ENCODE results near the gene EBI3. TPM values are rescaled to one million over a fixed set of nuclear protein-coding genes. Genes with fewer than 3 reads are reported as not detected.

EBI3 gene
- total RNA-seq, 2 donors from 2014 or later, result not detected

GRCh38 chr19:4206818-4207484 is 22.4 kb upstream of the EBI3 start:
- no peak overlapping the region for H3K27ac ChIP-seq (ENCODE audit: low read depth, low read length)
- no peak overlapping the region for H3K9ac ChIP-seq (ENCODE audit: extremely low read depth, low read length, poor library complexity, severe bottlenecking)
- no peaks in the 10 kb centered on the region for H3K9me3 ChIP-seq (ENCODE audit: control insufficient read depth, low read length)
- Mint-ChIP-seq H3K4me3 (no peak overlapping the region), H3K27me3 (ENCODE audit: insufficient read depth) (peaks cover 8% of the 10 kb centered on the region), H3K36me3 (ENCODE audit: low read depth) (no peaks in the 10 kb centered on the region), H3K9me3 (no peaks in the 10 kb centered on the region), H3K27ac (no peak overlapping the region), H3K4me1 (no peaks in the 10 kb centered on the region)
- 80 to 90% methylated on average over 4 to 10 of the region's 10 CpGs for WGBS, 2 experiments (ENCODE audit: insufficient coverage in 1 of 2, insufficient read length in 1 of 2)
- H3K4me1 ChIP-seq (ENCODE audit: control insufficient read depth, insufficient read depth, low read length), result no peaks in the 10 kb centered on the region
- no peaks in the 10 kb centered on the region for H3K27me3 ChIP-seq (ENCODE audit: control insufficient read depth, insufficient read depth, low read length, poor library complexity, severe bottlenecking)
- H3K36me3 ChIP-seq (ENCODE audit: control insufficient read depth, insufficient read depth, low read length), result no peaks in the 10 kb centered on the region
- no peak overlapping the region for H3K4me3 ChIP-seq (ENCODE audit: low read length)
- no peak for DNase-seq
- peak; percentile 39 for TF ChIP-seq CTCF (conservative IDR thresholded peaks at IDR 0.05)

GRCh38 chr19:4208385-4209094 is 20.8 kb upstream of the EBI3 start:
- Mint-ChIP-seq H3K36me3 (ENCODE audit: low read depth) (no peaks in the 10 kb centered on the region), H3K9me3 (no peaks in the 10 kb centered on the region), H3K27ac (peak overlapping the region; percentile 75), H3K27me3 (ENCODE audit: insufficient read depth) (peaks cover 5% of the 10 kb centered on the region), H3K4me1 (no peaks in the 10 kb centered on the region), H3K4me3 (no peak overlapping the region)
- WGBS, 2 experiments (ENCODE audit: insufficient coverage in 1 of 2, insufficient read length in 1 of 2), result 83 to 85% methylated on average over 9 to 13 of the region's 13 CpGs
- no peak overlapping the region for H3K9ac ChIP-seq (ENCODE audit: extremely low read depth, low read length, poor library complexity, severe bottlenecking)
- peak; percentile 78 for DNase-seq
- no peak overlapping the region for H3K27ac ChIP-seq (ENCODE audit: low read depth, low read length)
- no peaks in the 10 kb centered on the region for H3K36me3 ChIP-seq (ENCODE audit: control insufficient read depth, insufficient read depth, low read length)
- no peaks in the 10 kb centered on the region for H3K27me3 ChIP-seq (ENCODE audit: control insufficient read depth, insufficient read depth, low read length, poor library complexity, severe bottlenecking)
- no peak overlapping the region for H3K4me3 ChIP-seq (ENCODE audit: low read length)
- H3K4me1 ChIP-seq (ENCODE audit: control insufficient read depth, insufficient read depth, low read length), result no peaks in the 10 kb centered on the region
- peak; percentile 66 for TF ChIP-seq CTCF (conservative IDR thresholded peaks at IDR 0.05)
- H3K9me3 ChIP-seq (ENCODE audit: control insufficient read depth, low read length), result no peaks in the 10 kb centered on the region

- Mint-ChIP-seq H3K27me3 (ENCODE audit: insufficient read depth) (peaks cover 5% of the 10 kb centered on the region), H3K9me3 (no peaks in the 10 kb centered on the region), H3K27ac (no peak overlapping the region), H3K4me3 (no peak overlapping the region), H3K36me3 (ENCODE audit: low read depth) (no peaks in the 10 kb centered on the region), H3K4me1 (no peaks in the 10 kb centered on the region)
- no peak for TF ChIP-seq CTCF (conservative IDR thresholded peaks at IDR 0.05)
- no peaks in the 10 kb centered on the region for H3K27me3 ChIP-seq (ENCODE audit: control insufficient read depth, insufficient read depth, low read length, poor library complexity, severe bottlenecking)
- WGBS, 2 experiments (ENCODE audit: insufficient coverage in 1 of 2, insufficient read length in 1 of 2), result 74 to 87% methylated on average over 6 to 14 of the region's 15 CpGs
- H3K4me3 ChIP-seq (ENCODE audit: low read length), result no peak overlapping the region
- no peak overlapping the region for H3K27ac ChIP-seq (ENCODE audit: low read depth, low read length)
- DNase-seq, result no peak
- no peaks in the 10 kb centered on the region for H3K9me3 ChIP-seq (ENCODE audit: control insufficient read depth, low read length)
- no peaks in the 10 kb centered on the region for H3K36me3 ChIP-seq (ENCODE audit: control insufficient read depth, insufficient read depth, low read length)
- no peaks in the 10 kb centered on the region for H3K4me1 ChIP-seq (ENCODE audit: control insufficient read depth, insufficient read depth, low read length)
- no peak overlapping the region for H3K9ac ChIP-seq (ENCODE audit: extremely low read depth, low read length, poor library complexity, severe bottlenecking)
Measured at GRCh38 chr19:4210166-4210731, 19.1 kb upstream of the EBI3 start.
